Right lobe of liver (tissue), 4 donors: ENCODE measurements around the gene CNTN5.

ENCODE experiments used
- POLR2A ChIP-seq: fragments of 450-650 bp; IDR thresholded peaks from one replicate; pipeline ENCODE4 v1.6.1; 2017; ENCODE audit warnings: antibody characterized with exemption, mild to moderate bottlenecking
- TF ChIP-seq, protein P1 (sequence below), 4 donors: fragments of 200-600 bp in 3 of 4; fragments of 450-650 bp in 1 of 4; IDR thresholded peaks; one replicate each; pipeline versions ENCODE4 v1.5.1 to v1.8.0; 2016 to 2022; ENCODE audit warnings: antibody characterized with exemption in 4 of 4, mild to moderate bottlenecking in 2 of 4
- donor health status: DM: no; HTN: no; CAD: no.
- donor health status: DM: no; HTN: no; CAD: no.
- donor health status: DM: no; HTN: yes; CAD: no.

- no peak for TF ChIP-seq POLR2A
- TF ChIP-seq, protein P1, sequence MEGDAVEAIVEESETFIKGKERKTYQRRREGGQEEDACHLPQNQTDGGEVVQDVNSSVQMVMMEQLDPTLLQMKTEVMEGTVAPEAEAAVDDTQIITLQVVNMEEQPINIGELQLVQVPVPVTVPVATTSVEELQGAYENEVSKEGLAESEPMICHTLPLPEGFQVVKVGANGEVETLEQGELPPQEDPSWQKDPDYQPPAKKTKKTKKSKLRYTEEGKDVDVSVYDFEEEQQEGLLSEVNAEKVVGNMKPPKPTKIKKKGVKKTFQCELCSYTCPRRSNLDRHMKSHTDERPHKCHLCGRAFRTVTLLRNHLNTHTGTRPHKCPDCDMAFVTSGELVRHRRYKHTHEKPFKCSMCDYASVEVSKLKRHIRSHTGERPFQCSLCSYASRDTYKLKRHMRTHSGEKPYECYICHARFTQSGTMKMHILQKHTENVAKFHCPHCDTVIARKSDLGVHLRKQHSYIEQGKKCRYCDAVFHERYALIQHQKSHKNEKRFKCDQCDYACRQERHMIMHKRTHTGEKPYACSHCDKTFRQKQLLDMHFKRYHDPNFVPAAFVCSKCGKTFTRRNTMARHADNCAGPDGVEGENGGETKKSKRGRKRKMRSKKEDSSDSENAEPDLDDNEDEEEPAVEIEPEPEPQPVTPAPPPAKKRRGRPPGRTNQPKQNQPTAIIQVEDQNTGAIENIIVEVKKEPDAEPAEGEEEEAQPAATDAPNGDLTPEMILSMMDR (IDR thresholded peaks at IDR 0.05) = no peak
These were observed 1060.1 kb downstream of the CNTN5 start for GRCh38 chr11:100080821-100081220.
